Measurements from ENCODE around the gene HTT.

Gene HTT

GRCh38 chr4:3074078-3074845 is at the start of gene HTT, which contains the start of gene HTT-AS:
Gene HTT, plus strand, starts transcription at chr4:3074681. Its CDS starts 145 bp downstream, at chr4:3074826.
Gene HTT-AS, minus strand, starts transcription at chr4:3074538.
- DNase-seq (ENCODE audit: low read depth in 2 of 3, low spot score in 2 of 3), result peak; percentile 88 to 94 (median 94)

GRCh38 chr4:3025881-3026280 is 48.6 kb upstream of the HTT start:
- DNase-seq (ENCODE audit: low read depth in 2 of 3, low spot score in 2 of 3), result no peak

GRCh38 chr4:3026540-3026939 is 47.9 kb upstream of the HTT start:
- DNase-seq (ENCODE audit: low read depth in 2 of 3, low spot score in 2 of 3), result no peak

GRCh38 chr4:3029464-3029863 is 45.0 kb upstream of the HTT start:
- DNase-seq (ENCODE audit: low read depth in 2 of 3, low spot score in 2 of 3), result no peak

- DNase-seq (ENCODE audit: low read depth in 2 of 3, low spot score in 2 of 3), result no peak
These were observed 43.7 kb upstream of the HTT start for GRCh38 chr4:3030566-3031356.

GRCh38 chr4:3031357-3032082 is 43.0 kb upstream of the HTT start:
- DNase-seq (ENCODE audit: low read depth in 2 of 3, low spot score in 2 of 3), result no peak

GRCh38 chr4:3034231-3034630 is 40.2 kb upstream of the HTT start:
- DNase-seq (ENCODE audit: low read depth in 2 of 3, low spot score in 2 of 3), result no peak

GRCh38 chr4:3035249-3035648 is 39.2 kb upstream of the HTT start:
- DNase-seq (ENCODE audit: low read depth in 2 of 3, low spot score in 2 of 3), result no peak

GRCh38 chr4:3035674-3036073 is 38.8 kb upstream of the HTT start:
- DNase-seq (ENCODE audit: low read depth in 2 of 3, low spot score in 2 of 3), result no peak

- DNase-seq (ENCODE audit: low read depth in 2 of 3, low spot score in 2 of 3), result no peak
These were observed 38.1 kb upstream of the HTT start for GRCh38 chr4:3036131-3036952.

GRCh38 chr4:3037957-3038461 is 36.5 kb upstream of the HTT start:
- no peak for DNase-seq (ENCODE audit: low read depth in 2 of 3, low spot score in 2 of 3)

- DNase-seq (ENCODE audit: low read depth in 2 of 3, low spot score in 2 of 3), result no peak
These were observed 34.6 kb upstream of the HTT start for GRCh38 chr4:3039706-3040366.

GRCh38 chr4:3040452-3041191 is 33.9 kb upstream of the HTT start:
- no peak for DNase-seq (ENCODE audit: low read depth in 2 of 3, low spot score in 2 of 3)

- peak in 2 of 3 experiments; percentile 11 to 15 for DNase-seq (ENCODE audit: low read depth in 2 of 3, low spot score in 2 of 3)
These were observed 33.0 kb upstream of the HTT start for GRCh38 chr4:3041192-3042142.

GRCh38 chr4:3042226-3042625 is 32.3 kb upstream of the HTT start:
- no peak for DNase-seq (ENCODE audit: low read depth in 2 of 3, low spot score in 2 of 3)

- no peak for DNase-seq (ENCODE audit: low read depth in 2 of 3, low spot score in 2 of 3)
These were observed 31.0 kb upstream of the HTT start for GRCh38 chr4:3043282-3044020.

Data from activated CD8-positive, alpha-beta memory T cell treated with anti-CD3 and anti-CD28 coated beads for 48 hours (primary cell).